NB4 (cell line): ENCODE results near the gene LFNG.

ENCODE experiments used
- DNase-seq: peaks from one replicate; pipeline ENCODE4 v3.0.0; 2010; ENCODE audit warnings: low read depth
- H3K4me3 ChIP-seq: one replicate; pipeline ENCODE4 v1.5.1; 2011; ENCODE audit warnings: mild to moderate bottlenecking, low read depth, low read length, moderate library complexity
- MAX ChIP-seq: IDR thresholded peaks from 2 replicates; pipeline ENCODE4 v1.6.1; 2011; ENCODE audit warnings: low read depth, low read length
- MYC ChIP-seq: IDR thresholded peaks from 2 replicates; pipeline ENCODE4 v1.6.1; 2011; ENCODE audit warnings: low read depth, low read length
- POLR2A ChIP-seq: IDR thresholded peaks from 2 replicates; pipeline ENCODE4 v1.6.1; 2011; ENCODE audit warnings: mild to moderate bottlenecking; ENCODE audit not compliant: insufficient read length; ENCODE audit errors: extremely low read depth
- TF ChIP-seq, protein P1 (sequence below): IDR thresholded peaks from one replicate; pipeline ENCODE4 v1.5.1; 2012; ENCODE audit warnings: low read depth, low read length

Gene LFNG

GRCh38 chr7:2542011-2542915, 22.7 kb downstream of the LFNG start:
- TF ChIP-seq, protein P1, sequence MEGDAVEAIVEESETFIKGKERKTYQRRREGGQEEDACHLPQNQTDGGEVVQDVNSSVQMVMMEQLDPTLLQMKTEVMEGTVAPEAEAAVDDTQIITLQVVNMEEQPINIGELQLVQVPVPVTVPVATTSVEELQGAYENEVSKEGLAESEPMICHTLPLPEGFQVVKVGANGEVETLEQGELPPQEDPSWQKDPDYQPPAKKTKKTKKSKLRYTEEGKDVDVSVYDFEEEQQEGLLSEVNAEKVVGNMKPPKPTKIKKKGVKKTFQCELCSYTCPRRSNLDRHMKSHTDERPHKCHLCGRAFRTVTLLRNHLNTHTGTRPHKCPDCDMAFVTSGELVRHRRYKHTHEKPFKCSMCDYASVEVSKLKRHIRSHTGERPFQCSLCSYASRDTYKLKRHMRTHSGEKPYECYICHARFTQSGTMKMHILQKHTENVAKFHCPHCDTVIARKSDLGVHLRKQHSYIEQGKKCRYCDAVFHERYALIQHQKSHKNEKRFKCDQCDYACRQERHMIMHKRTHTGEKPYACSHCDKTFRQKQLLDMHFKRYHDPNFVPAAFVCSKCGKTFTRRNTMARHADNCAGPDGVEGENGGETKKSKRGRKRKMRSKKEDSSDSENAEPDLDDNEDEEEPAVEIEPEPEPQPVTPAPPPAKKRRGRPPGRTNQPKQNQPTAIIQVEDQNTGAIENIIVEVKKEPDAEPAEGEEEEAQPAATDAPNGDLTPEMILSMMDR, result no peak
- TF ChIP-seq MAX, result no peak
- TF ChIP-seq MYC, result no peak
- TF ChIP-seq POLR2A, result no peak
- DNase-seq, result no peak
- no peak overlapping the region for H3K4me3 ChIP-seq

DNA sequence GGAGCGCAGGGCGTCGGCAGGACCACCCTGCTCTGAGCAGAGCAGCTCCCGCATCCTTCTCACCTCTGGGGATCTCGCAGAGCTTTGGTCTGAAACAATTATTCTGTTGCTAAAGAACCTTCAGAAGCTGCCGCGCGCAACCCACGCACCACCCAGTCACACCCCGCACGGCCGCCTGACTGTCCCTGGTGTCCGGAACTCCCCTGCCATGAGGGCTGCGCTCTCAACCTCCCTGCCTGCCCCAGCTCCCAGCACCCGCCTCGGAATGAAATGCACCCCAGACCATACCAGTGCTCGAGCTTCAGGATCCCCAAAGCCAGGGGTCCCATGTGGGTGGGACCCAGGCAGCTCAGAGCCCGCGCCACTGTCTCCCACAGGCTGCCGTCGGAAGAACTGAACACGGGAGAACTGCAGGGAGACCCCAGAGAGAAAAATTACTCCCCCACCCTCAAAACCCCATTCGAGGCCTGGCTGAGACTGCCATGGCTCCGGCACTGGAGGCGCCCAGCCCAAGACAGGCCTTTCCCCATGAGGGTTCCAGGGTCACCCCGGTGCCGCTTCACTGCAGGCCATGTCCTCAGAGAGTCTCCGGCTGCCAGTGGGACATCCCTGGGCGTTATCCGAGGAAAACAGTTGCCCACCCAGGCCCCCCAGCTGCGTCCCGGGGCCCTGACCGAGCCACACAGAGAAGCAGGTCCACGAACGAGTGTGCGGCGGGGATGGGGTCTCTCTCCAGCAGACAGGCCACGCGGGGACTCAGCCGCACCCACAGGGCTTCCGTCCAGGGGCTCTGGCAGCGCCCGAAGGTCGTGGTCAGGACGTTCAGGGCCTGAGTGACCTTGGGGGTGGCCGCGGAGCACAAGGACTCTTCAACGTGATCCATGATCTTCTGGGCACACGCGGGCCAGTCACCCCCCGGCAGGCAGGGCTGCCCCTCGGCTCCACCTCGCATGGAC, 23.6 kb downstream of the LFNG start:
- H3K4me3 ChIP-seq, result no peak overlapping the region
- no peak for DNase-seq
- TF ChIP-seq, protein P1, result no peak
- TF ChIP-seq POLR2A (no peak), MYC (no peak), MAX (no peak)

- no peak overlapping the region for H3K4me3 ChIP-seq
- DNase-seq, result no peak
- TF ChIP-seq POLR2A (no peak), MYC (no peak), MAX (no peak)
- TF ChIP-seq, protein P1, result no peak
Observed at GRCh38 chr7:2544541-2545188, 25.1 kb downstream of the LFNG start.

GRCh38 chr7:2545746-2546425, 26.3 kb downstream of the LFNG start:
- no peak for DNase-seq
- TF ChIP-seq POLR2A (no peak), MAX (no peak), MYC (no peak)
- TF ChIP-seq, protein P1, result no peak
- H3K4me3 ChIP-seq, result no peak overlapping the region

DNA sequence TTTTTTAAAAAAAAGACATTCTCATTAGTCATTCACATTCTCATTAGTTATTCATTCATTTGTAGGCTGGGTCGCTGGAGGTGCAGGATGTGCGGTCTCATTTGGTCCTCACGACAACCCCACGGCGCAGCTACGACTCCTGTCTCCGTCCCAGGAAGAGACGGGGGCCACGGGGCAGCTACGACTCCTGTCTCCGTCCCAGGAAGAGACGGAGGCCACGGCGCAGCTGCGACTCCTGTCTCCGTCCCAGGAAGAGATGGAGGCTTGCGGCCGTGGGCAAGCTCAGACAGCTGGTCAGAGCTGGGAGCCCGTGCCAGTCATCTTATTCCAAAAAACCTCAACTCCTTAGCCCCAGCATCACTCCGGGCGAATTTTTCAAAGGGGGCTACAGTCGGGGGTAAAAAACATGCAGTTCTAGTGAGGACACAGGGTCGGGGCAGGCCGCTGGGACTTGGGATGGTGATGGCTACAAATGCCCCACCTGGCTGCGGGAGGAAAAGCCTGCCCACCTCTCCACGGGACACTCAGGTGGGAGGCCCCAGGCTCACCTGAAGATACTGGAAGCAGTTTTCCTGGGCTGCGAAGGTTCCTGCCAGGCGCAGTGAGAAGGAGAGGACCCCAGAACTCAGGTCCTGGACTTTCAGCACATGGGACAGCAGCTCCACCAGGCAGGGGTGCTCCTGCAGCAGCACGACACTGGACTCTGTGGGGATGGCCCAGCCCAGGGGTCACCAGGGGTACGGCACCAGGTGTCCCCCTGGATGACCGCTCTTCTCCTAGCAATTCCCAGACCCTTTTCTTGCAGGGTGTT, 27.4 kb downstream of the LFNG start:
- no peak for TF ChIP-seq MYC
- TF ChIP-seq MAX, result no peak
- TF ChIP-seq POLR2A, result no peak
- TF ChIP-seq, protein P1, result no peak
- DNase-seq, result no peak
- no peak overlapping the region for H3K4me3 ChIP-seq
